22Rv1 (cell line): ENCODE data around the gene RPL7L1.

Source experiments
- CTCF ChIP-seq: fragments of 450-650 bp; IDR thresholded peaks from 2 replicates; pipeline ENCODE4 v1.5.1; 2017; ENCODE audit warnings: mild to moderate bottlenecking
- ZFX ChIP-seq: fragments of 450-650 bp; IDR thresholded peaks from 2 replicates; pipeline ENCODE4 v1.6.1; 2017; ENCODE audit warnings: antibody characterized with exemption, borderline replicate concordance

- no peak for TF ChIP-seq CTCF
- no peak for TF ChIP-seq ZFX
Observed at GRCh38 chr6:42907336-42907735, 27.9 kb downstream of the RPL7L1 start.
